H1 (cell line): ENCODE measurements around the gene ARHGAP24. TPM values are rescaled to one million over a fixed set of nuclear protein-coding genes. Genes with fewer than 3 reads are reported as not detected.

Experiments used
- CTCF ChIA-PET: fragments of 300-600 bp; sonication (Branson Sonifier 250); formaldehyde crosslinking; loops from one replicate; lab custom pipeline; 2021; ENCODE audit not compliant: partially characterized antibody; lab: Charles Lee
- POLR2A ChIA-PET: fragments of 300-600 bp; sonication (Branson Sonifier 250); formaldehyde crosslinking; loops from one replicate; lab custom pipeline; 2021; ENCODE audit warnings: inconsistent platforms; ENCODE audit not compliant: partially characterized antibody; lab: Charles Lee
- DNase-seq, 2 experiments: peaks; one replicate each; pipeline versions ENCODE4 v3.0.0 to v3.0.0-alpha.2; 2010 to 2022; ENCODE audit warnings: low spot score in 2 of 2, low read depth in 1 of 2, mixed read lengths in 1 of 2
- FAIRE-seq: peaks from 2 replicates; lab custom pipeline; 2011; peaks lifted over from hg19 to GRCh38; lab: Jason Lieb, UNC
- H2AFZ ChIP-seq: 2 replicates; pipeline ENCODE4 v1.8.1; 2012; ENCODE audit warnings: low read length, inconsistent platforms
- H2AK5ac ChIP-seq: 2 replicates; pipeline ENCODE4 v1.6.1; 2013; ENCODE audit warnings: low read depth, low read length
- H2BK120ac ChIP-seq: replicated peaks from 2 replicates; pipeline ENCODE3; 2013; ENCODE audit warnings: low read depth, low read length, inconsistent platforms
- H2BK12ac ChIP-seq: 2 replicates; pipeline ENCODE4 v1.6.1; 2013; ENCODE audit warnings: low read depth, low read length
- H2BK15ac ChIP-seq: 2 replicates; pipeline ENCODE4 v1.6.1; 2013; ENCODE audit warnings: low read length
- H2BK20ac ChIP-seq: 2 replicates; pipeline ENCODE4 v1.6.1; 2013; ENCODE audit warnings: low read length
- H2BK5ac ChIP-seq: 2 replicates; pipeline ENCODE4 v1.6.1; 2013; ENCODE audit warnings: low read depth, low read length
- H3K14ac ChIP-seq: 2 replicates; pipeline ENCODE4 v1.6.1; 2013; ENCODE audit warnings: inconsistent platforms; ENCODE audit not compliant: insufficient read length
- H3K18ac ChIP-seq: 2 replicates; pipeline ENCODE4 v1.6.1; 2013; ENCODE audit warnings: low read length; ENCODE audit errors: extremely low read depth
- H3K23ac ChIP-seq: 2 replicates; pipeline ENCODE4 v1.6.1; 2013; ENCODE audit warnings: inconsistent platforms; ENCODE audit not compliant: insufficient read length
- H3K23me2 ChIP-seq: 2 replicates; pipeline ENCODE4 v1.6.1; 2013; ENCODE audit warnings: low read depth, low read length
- H3K27ac ChIP-seq: 2 replicates; pipeline ENCODE4 v1.6.1; 2011; ENCODE audit warnings: low read depth, low read length, inconsistent platforms
- H3K27me3 ChIP-seq, 4 experiments: replicated peaks in 1 of 4; 1 replicate in 1 of 4; 2 replicates in 3 of 4; pipeline versions ENCODE4 v1.6.1 to v1.8.1; 2011 to 2013; ENCODE audit warnings: low read length in 3 of 4, mild to moderate bottlenecking in 3 of 4, inconsistent platforms in 2 of 4, mixed read lengths in 2 of 4, moderate library complexity in 1 of 4; ENCODE audit not compliant: control insufficient read depth in 3 of 4, insufficient read depth in 3 of 4; ENCODE audit errors: extremely low read depth in 1 of 4
- H3K36me3 ChIP-seq, 4 experiments: 2 replicates each; pipeline versions ENCODE4 v1.6.1 to v1.8.1; 2011 to 2013; ENCODE audit warnings: mild to moderate bottlenecking in 4 of 4, low read length in 3 of 4, moderate library complexity in 2 of 4, control low read depth in 1 of 4, inconsistent platforms in 1 of 4; ENCODE audit not compliant: insufficient read depth in 4 of 4, control insufficient read depth in 2 of 4
- H3K4ac ChIP-seq: replicated peaks from 2 replicates; pipeline ENCODE3; 2013; ENCODE audit warnings: low read length, low read depth, mixed read lengths, inconsistent platforms; ENCODE audit not compliant: insufficient read length
- H3K4me1 ChIP-seq, 4 experiments: replicated peaks in 1 of 4; 1 replicate in 1 of 4; 2 replicates in 3 of 4; pipeline versions ENCODE4 v1.6.1 to v1.8.1; 2011 to 2013; ENCODE audit warnings: low read length in 3 of 4, inconsistent platforms in 2 of 4, mixed read lengths in 1 of 4; ENCODE audit not compliant: insufficient read depth in 4 of 4, control insufficient read depth in 3 of 4
- H3K4me2 ChIP-seq, 2 experiments: 2 replicates each; pipeline versions ENCODE4 v1.6.1 to v1.8.1; 2011 to 2013; ENCODE audit warnings: low read depth in 2 of 2, low read length in 2 of 2, control low read depth in 1 of 2, inconsistent platforms in 1 of 2, mild to moderate bottlenecking in 1 of 2; ENCODE audit not compliant: insufficient read depth in 1 of 2
- H3K4me3 ChIP-seq, 4 experiments: fragments of 200-600, 300-600 bp in 1 of 4; sonication (generic), shearing (Covaris generic), sonication (Bioruptor Twin) in 1 of 4; 2 replicates each; pipeline versions ENCODE4 v1.5.1 to v1.8.1; 2011 to 2016; ENCODE audit warnings: low read length in 4 of 4, low read depth in 3 of 4, control low read depth in 2 of 4, inconsistent platforms in 2 of 4, mild to moderate bottlenecking in 2 of 4, mixed read lengths in 1 of 4, moderate library complexity in 1 of 4; ENCODE audit not compliant: insufficient read depth in 2 of 4; ENCODE audit errors: extremely low read depth in 1 of 4
- H3K56ac ChIP-seq: replicated peaks from 2 replicates; pipeline ENCODE3; 2013; ENCODE audit warnings: low read depth, mild to moderate bottlenecking, mixed read lengths, low read length, inconsistent platforms; ENCODE audit not compliant: insufficient read length
- H3K79me1 ChIP-seq: 2 replicates; pipeline ENCODE4 v1.6.1; 2013; ENCODE audit warnings: low read depth, low read length, control low read depth
- H3K79me2 ChIP-seq, 2 experiments: 2 replicates each; pipeline versions ENCODE4 v1.6.1 to v1.8.1; 2012 to 2013; ENCODE audit warnings: low read length in 2 of 2, mild to moderate bottlenecking in 2 of 2, inconsistent platforms in 1 of 2; ENCODE audit not compliant: insufficient read depth in 2 of 2, control insufficient read depth in 1 of 2
- H3K9ac ChIP-seq, 4 experiments: replicated peaks in 1 of 4; 1 replicate in 1 of 4; 2 replicates in 3 of 4; pipeline versions ENCODE4 v1.6.1 to v1.8.1; 2011 to 2013; ENCODE audit warnings: low read depth in 3 of 4, low read length in 3 of 4, control low read depth in 2 of 4, mild to moderate bottlenecking in 2 of 4, moderate library complexity in 2 of 4, inconsistent platforms in 1 of 4; ENCODE audit errors: extremely low read depth in 1 of 4
- H3K9me3 ChIP-seq, 2 experiments: 2 replicates each; pipeline versions ENCODE4 v1.6.1 to v1.8.1; 2012 to 2013; ENCODE audit warnings: mild to moderate bottlenecking in 2 of 2, moderate library complexity in 2 of 2, control low read depth in 1 of 2, inconsistent platforms in 1 of 2, low read depth in 1 of 2, low read length in 1 of 2, mixed read lengths in 1 of 2; ENCODE audit not compliant: insufficient read depth in 2 of 2
- H4K20me1 ChIP-seq, 2 experiments: replicated peaks in 1 of 2; 2 replicates each; pipeline versions ENCODE3 to v1.8.1; 2011 to 2013; ENCODE audit warnings: inconsistent platforms in 2 of 2, low read length in 2 of 2, mild to moderate bottlenecking in 1 of 2; ENCODE audit not compliant: insufficient read depth in 2 of 2, control insufficient read depth in 1 of 2
- H4K5ac ChIP-seq: 2 replicates; pipeline ENCODE4 v1.6.1; 2013; ENCODE audit warnings: low read length, low read depth, mixed read lengths, inconsistent platforms; ENCODE audit not compliant: insufficient read length
- H4K8ac ChIP-seq: 2 replicates; pipeline ENCODE4 v1.8.0; 2013; ENCODE audit warnings: mild to moderate bottlenecking, moderate library complexity, low read length, inconsistent platforms; ENCODE audit not compliant: insufficient read depth; ENCODE audit errors: extremely low read depth
- H4K91ac ChIP-seq: replicated peaks from 2 replicates; pipeline ENCODE3; 2013; ENCODE audit warnings: low read length, mixed read lengths, inconsistent platforms; ENCODE audit not compliant: insufficient read length
- HDAC6 ChIP-seq: IDR thresholded peaks from one replicate; pipeline ENCODE4 v1.7.1; 2012; ENCODE audit warnings: low read depth, mild to moderate bottlenecking, inconsistent platforms, low read length, moderate library complexity
- KDM4A ChIP-seq: IDR thresholded peaks from one replicate; pipeline ENCODE4 v1.7.1; 2012; ENCODE audit warnings: low read depth, mild to moderate bottlenecking, moderate library complexity, low read length, inconsistent platforms; ENCODE audit not compliant: severe bottlenecking
- NANOG ChIP-seq: IDR thresholded peaks from 2 replicates; pipeline ENCODE4 v1.6.1; 2011; ENCODE audit warnings: low read length, low read depth, mild to moderate bottlenecking, inconsistent platforms; ENCODE audit not compliant: insufficient read depth, poor library complexity, severe bottlenecking
- RBBP5 ChIP-seq: IDR thresholded peaks from 2 replicates; pipeline ENCODE4 v1.7.1; 2012; ENCODE audit warnings: low read depth, mild to moderate bottlenecking, inconsistent platforms, low read length, moderate library complexity, borderline replicate concordance
- SIX5 ChIP-seq: IDR thresholded peaks from 2 replicates; pipeline ENCODE4 v1.6.1; 2011; ENCODE audit warnings: mild to moderate bottlenecking, low read depth, low read length
- YY1 ChIP-seq: IDR thresholded peaks from 2 replicates; pipeline ENCODE4 v1.6.1; 2011; ENCODE audit warnings: low read depth, mild to moderate bottlenecking, low read length
- WGBS, 2 experiments: shearing (Covaris generic) in 1 of 2; methylation state at CpG; one replicate each; pipeline versions ENCODE4 v1.1.6 to v1.1.7; 2013 to 2015; ENCODE audit warnings: low lambda C conversion rate in 2 of 2, mixed read lengths in 2 of 2, inconsistent platforms in 1 of 2, low coverage in 1 of 2, missing lambda C conversion rate in 1 of 2; ENCODE audit not compliant: insufficient replicate concordance in 2 of 2, insufficient coverage in 1 of 2, insufficient read length in 1 of 2; ENCODE audit errors: extremely low coverage in 1 of 2, missing lambda C conversion rate in 1 of 2; 5-methylcytosine and 5-hydroxymethylcytosine counted together
- polyA plus RNA-seq, 7 experiments: library from polyadenylated mRNA; depleted of rRNA in 3 of 7; stranded (reverse) in 5 of 7; unstranded in 2 of 7; fragments of >200 nt in 5 of 7; fragments of 200-250 nt in 2 of 7; gene quantifications; 1 replicate in 5 of 7; 2 replicates in 1 of 7; 4 replicates in 1 of 7; pipeline versions ENCODE4 v1.2.1 to v1.2.3, GENCODE V29; 2011 to 2013; ENCODE audit warnings: missing spikeins in 2 of 7, mixed read lengths in 2 of 7
- total RNA-seq: library from RNA; stranded (reverse); fragmentation: NEBNext Ultra II Directional; extraction: Animal tissue kit (Norgen Biotek cat#: 25700); gene quantifications from 2 replicates; pipeline ENCODE4 v1.2.1, GENCODE V29; 2021

The ARHGAP24 gene
- total and polyA plus RNA-seq, 2 of the 8 experiments (the other 6 are each of a cell fraction or from before 2014, with no cell fraction given) = 0.08 to 0.50 TPM

- Histone ChIP-seq H3K56ac (no peak overlapping the region), H2AFZ (no peak overlapping the region), H3K9me3 (peaks cover 0 to 2% of the 10 kb centered on the region in 2 experiments; a peak in 1 of 4 replicates), H3K79me2 (no peaks in the 10 kb centered on the region), H3K4me2 (no peak overlapping the region), H2BK20ac (no peak overlapping the region), H3K4me3 (no peak overlapping the region), H4K5ac (no peak overlapping the region), H3K79me1 (no peaks in the 10 kb centered on the region), H2AK5ac (no peak overlapping the region), H2BK120ac (no peak overlapping the region), H3K23me2 (no peaks in the 10 kb centered on the region), H2BK15ac (no peak overlapping the region), H3K4me1 (peaks cover 0 to 3% (median 1%) of the 10 kb centered on the region in 4 experiments; a peak in 2 of 7 replicates), H2BK12ac (no peak overlapping the region), H4K8ac (no peak overlapping the region), H4K91ac (no peak overlapping the region), H3K14ac (no peak overlapping the region), H3K9ac (no peak overlapping the region), H3K4ac (no peak overlapping the region), H3K23ac (no peak overlapping the region), H3K27me3 (no peaks in the 10 kb centered on the region), H3K18ac (no peak overlapping the region), H2BK5ac (no peak overlapping the region), H3K27ac (no peak overlapping the region), H3K36me3 (no peaks in the 10 kb centered on the region), H4K20me1 (no peaks in the 10 kb centered on the region)
- DNase-seq (no peak), FAIRE-seq (no peak)
- CTCF ChIA-PET = no interaction called here
- POLR2A ChIA-PET = no interaction called here
- 97% methylated on average over 1 of the region's 1 CpG; no CpG with 5 or more reads in 1 of the 2 experiments for WGBS, 2 experiments
- TF ChIP-seq SIX5 = no peak
- no peak for TF ChIP-seq YY1
- TF ChIP-seq NANOG = no peak
- TF ChIP-seq RBBP5 = no peak
- TF ChIP-seq HDAC6 = no peak
- TF ChIP-seq KDM4A = no peak
Observed at GRCh38 chr4:86038037-86038436, 563.1 kb downstream of the ARHGAP24 start.
